Stomach (tissue), 9 donors: Measurements from ENCODE around the gene TRIML1. TPM values are rescaled to one million over a fixed set of nuclear protein-coding genes. Genes with fewer than 3 reads are reported as not detected.

Experiments used
- DNase-seq, 2 donors: peaks; one replicate each; pipeline versions ENCODE4 v3.0.0 to v3.0.0-alpha.2; 2013 to 2019
- H3K27ac ChIP-seq, 5 donors: fragments of 200-600 bp in 4 of 5; sonication (generic) in 4 of 5; one replicate each; pipeline ENCODE4 v1.5.1; 2013 to 2019; ENCODE audit warnings: mild to moderate bottlenecking in 1 of 5, moderate library complexity in 1 of 5
- H3K27me3 ChIP-seq, 3 donors: fragments of 200-600 bp; sonication (generic); one replicate each; pipeline ENCODE4 v1.5.1; 2017 to 2019; ENCODE audit warnings: mixed run types in 1 of 3
- H3K36me3 ChIP-seq, 4 donors: fragments of 200-600 bp; sonication (generic); 1 replicate in 3 of 4; 2 replicates in 1 of 4; pipeline ENCODE4 v1.5.1; 2016 to 2019
- H3K4me1 ChIP-seq, 4 donors: fragments of 200-600 bp; sonication (generic); one replicate each; pipeline ENCODE4 v1.5.1; 2016 to 2019
- H3K4me3 ChIP-seq, 4 donors: fragments of 200-600 bp; sonication (generic) in 3 of 4; one replicate each; pipeline ENCODE4 v1.5.1; 2016 to 2019; ENCODE audit warnings: mild to moderate bottlenecking in 1 of 4
- H3K9me3 ChIP-seq, 4 donors: fragments of 200-600 bp; sonication (generic); one replicate each; pipeline ENCODE4 v1.5.1; 2016 to 2019
- EP300 ChIP-seq: sonication (generic); formaldehyde crosslinking; IDR thresholded peaks from one replicate; pipeline ENCODE4 v1.6.1; 2017; ENCODE audit warnings: antibody characterized with exemption
- POLR2A ChIP-seq, 4 donors: fragments of 450-650 bp; IDR thresholded peaks; one replicate each; pipeline ENCODE4 v1.6.1; 2016; ENCODE audit warnings: antibody characterized with exemption in 4 of 4, control low read depth in 2 of 4, mild to moderate bottlenecking in 1 of 4, moderate library complexity in 1 of 4
- POLR2AphosphoS5 ChIP-seq, 3 donors: sonication (generic); formaldehyde crosslinking; IDR thresholded peaks; one replicate each; pipeline ENCODE4 v1.6.1; 2016; ENCODE audit warnings: antibody characterized with exemption in 3 of 3
- WGBS, 5 donors: extraction: QIAGEN DNeasy Blood & Tissue Kit in 3 of 5; methylation state at CpG; one replicate each; pipeline versions ENCODE4 v1.1.5 to v1.1.7; 2013 to 2018; 5-methylcytosine and 5-hydroxymethylcytosine counted together
- intact Hi-C: fragments of 100-400 bp; cut with DNase I; formaldehyde crosslinking; loops from one replicate; pipeline ENCODE4 v1.15.1; 2023; ENCODE audit warnings: low total_unique reads
- polyA plus RNA-seq, 3 donors: library from polyadenylated mRNA; stranded (reverse); fragments of 200-250 nt; gene quantifications; one replicate each; pipeline ENCODE4 v1.2.3, GENCODE V29; 2013
- total RNA-seq, 5 donors: library from RNA; depleted of rRNA; stranded (reverse); fragments of >200 nt; gene quantifications; one replicate each; pipeline versions ENCODE4 v1.1.0 to v1.2.3, GENCODE V29; 2014 to 2016
- TF ChIP-seq, protein P1 (sequence below), 7 experiments: fragments of 450-650 bp in 4 of 7; fragments of 200-600 bp in 3 of 7; sonication (generic) in 3 of 7; IDR thresholded peaks; one replicate each; pipeline ENCODE4 v1.5.1; 2016 to 2019; ENCODE audit warnings: antibody characterized with exemption in 7 of 7, control low read depth in 2 of 7, mild to moderate bottlenecking in 1 of 7
- donor health status: healthy with polysubstance abuse.
- donor health status: Bipolar disorder and iron deficiency.
- donor health status: healthy.

Gene TRIML1
- total and polyA plus RNA-seq, 8 donors: not detected

DNA sequence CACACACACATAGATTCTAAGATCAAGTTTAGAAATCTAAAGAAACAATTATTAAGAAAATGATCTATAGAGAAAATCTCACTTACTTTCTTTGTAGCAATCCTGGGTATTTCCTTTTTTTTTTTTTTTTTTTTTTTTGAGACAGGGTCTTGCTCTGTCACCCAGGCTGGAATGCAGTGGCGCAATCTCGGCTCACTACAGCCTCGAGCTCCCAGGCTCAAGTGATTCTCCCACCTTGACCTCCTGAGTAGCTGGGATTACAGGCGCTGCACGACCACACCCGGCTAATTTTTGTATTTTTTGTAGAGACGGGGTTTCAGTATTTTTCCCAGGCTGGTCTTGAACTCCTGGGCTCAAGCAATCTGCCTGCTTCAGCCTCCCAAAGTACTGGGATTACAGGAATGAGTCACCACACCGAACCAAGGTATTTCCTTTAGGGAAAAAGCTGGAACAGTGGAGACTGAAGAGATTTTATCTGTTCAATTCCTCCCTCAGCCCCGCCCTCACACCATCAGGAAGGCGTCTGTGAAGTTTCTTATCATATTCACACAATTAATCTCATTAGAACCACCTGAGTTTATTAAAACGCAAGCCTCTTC, 30.0 kb upstream of the TRIML1 start, which contains the start of gene TRIML2:
Gene TRIML2, minus strand, starts transcription at position 447 of the 599 bp plus-strand sequence. CDS start 4,235 bp downstream, outside the sequence.
- peaks cover 0 to 17% (median 4%) of the 10 kb centered on the region in 4 donors for H3K9me3 ChIP-seq
- no peak within 1 kb of the TSS for H3K27ac ChIP-seq
- H3K4me1 ChIP-seq: no peaks in the 10 kb centered on the region
- intact Hi-C loops: no loop called here
- no peaks in the 10 kb centered on the region for H3K36me3 ChIP-seq
- H3K4me3 ChIP-seq: no peak within 1 kb of the TSS
- 45 to 65% (median 54%) methylated on average over 11 of the region's 11 CpGs for WGBS, 5 donors
- DNase-seq: no peak
- TF ChIP-seq POLR2A (IDR thresholded peaks at IDR 0.05) (no peak), POLR2AphosphoS5 (IDR thresholded peaks at IDR 0.05) (no peak)
- no peaks in the 10 kb centered on the region for H3K27me3 ChIP-seq

DNA sequence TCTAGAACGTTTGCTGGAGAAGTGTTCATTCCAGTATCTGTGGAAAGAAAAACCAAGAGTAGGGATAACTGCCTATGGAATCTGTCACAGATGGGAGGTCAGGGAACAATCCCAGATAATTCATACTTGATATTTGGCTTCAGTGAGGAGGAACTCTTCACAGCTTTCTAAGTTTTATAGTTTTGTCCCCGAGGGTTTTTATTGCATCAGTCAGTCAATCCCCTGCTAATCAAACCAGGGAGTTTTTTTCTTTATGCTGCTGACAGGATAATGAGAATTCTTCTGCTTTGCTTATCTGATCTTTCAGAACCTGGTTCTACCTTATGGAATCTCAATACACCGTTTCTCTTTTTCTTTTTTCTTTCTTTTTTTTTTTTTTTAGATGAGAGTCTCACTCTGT, 29.2 kb upstream of the TRIML1 start:
- intact Hi-C loops: no loop called here
- peaks cover 0 to 17% (median 4%) of the 10 kb centered on the region in 4 donors for H3K9me3 ChIP-seq
- no peak overlapping the region for H3K4me3 ChIP-seq
- 44 to 54% (median 46%) methylated on average over 3 of the region's 3 CpGs for WGBS, 5 donors
- no peak overlapping the region for H3K27ac ChIP-seq
- no peaks in the 10 kb centered on the region for H3K4me1 ChIP-seq
- H3K36me3 ChIP-seq: no peaks in the 10 kb centered on the region
- no peak for TF ChIP-seq EP300
- TF ChIP-seq, protein P1, sequence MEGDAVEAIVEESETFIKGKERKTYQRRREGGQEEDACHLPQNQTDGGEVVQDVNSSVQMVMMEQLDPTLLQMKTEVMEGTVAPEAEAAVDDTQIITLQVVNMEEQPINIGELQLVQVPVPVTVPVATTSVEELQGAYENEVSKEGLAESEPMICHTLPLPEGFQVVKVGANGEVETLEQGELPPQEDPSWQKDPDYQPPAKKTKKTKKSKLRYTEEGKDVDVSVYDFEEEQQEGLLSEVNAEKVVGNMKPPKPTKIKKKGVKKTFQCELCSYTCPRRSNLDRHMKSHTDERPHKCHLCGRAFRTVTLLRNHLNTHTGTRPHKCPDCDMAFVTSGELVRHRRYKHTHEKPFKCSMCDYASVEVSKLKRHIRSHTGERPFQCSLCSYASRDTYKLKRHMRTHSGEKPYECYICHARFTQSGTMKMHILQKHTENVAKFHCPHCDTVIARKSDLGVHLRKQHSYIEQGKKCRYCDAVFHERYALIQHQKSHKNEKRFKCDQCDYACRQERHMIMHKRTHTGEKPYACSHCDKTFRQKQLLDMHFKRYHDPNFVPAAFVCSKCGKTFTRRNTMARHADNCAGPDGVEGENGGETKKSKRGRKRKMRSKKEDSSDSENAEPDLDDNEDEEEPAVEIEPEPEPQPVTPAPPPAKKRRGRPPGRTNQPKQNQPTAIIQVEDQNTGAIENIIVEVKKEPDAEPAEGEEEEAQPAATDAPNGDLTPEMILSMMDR (IDR thresholded peaks at IDR 0.05): no peak
- TF ChIP-seq POLR2AphosphoS5 (IDR thresholded peaks at IDR 0.05): no peak
- no peak for TF ChIP-seq POLR2A (IDR thresholded peaks at IDR 0.05)
- no peak for DNase-seq
- H3K27me3 ChIP-seq: no peaks in the 10 kb centered on the region

DNA sequence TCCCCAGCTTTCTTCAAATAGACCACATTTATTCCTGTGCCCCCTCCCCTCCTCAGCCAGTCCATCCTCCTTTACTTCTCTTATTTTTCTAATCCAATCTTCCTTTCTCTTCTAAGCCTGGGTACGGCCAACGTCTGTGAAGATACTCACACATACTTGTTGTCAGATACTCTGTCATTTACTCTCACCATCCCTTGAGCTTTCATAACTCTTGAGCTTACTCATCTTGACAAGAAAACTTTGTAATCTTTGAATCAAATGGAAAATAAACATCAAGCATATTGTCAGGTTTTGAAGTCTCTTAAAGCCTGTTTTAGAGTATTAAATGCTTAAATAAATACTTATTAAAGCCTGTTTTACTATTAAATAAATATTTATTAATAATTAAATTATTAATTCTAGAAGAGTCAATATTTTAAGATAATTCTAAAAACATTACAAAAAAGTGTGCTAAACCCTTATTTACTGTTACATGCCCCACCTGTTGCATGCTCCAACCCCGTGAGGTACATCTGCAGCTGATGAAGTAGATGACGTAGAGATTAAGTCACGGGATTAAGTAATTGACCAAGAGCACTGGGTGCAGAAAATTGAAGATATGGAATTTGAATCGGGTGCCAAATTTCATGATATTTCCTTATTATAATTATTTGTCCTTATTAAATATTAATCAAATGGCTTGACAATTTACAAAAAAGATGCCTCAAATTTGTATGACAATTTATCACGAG, 28.3 kb upstream of the TRIML1 start:
- H3K4me3 ChIP-seq: no peak overlapping the region
- TF ChIP-seq EP300: no peak
- TF ChIP-seq POLR2AphosphoS5 (IDR thresholded peaks at IDR 0.05): no peak
- TF ChIP-seq, protein P1 (IDR thresholded peaks at IDR 0.05): no peak
- TF ChIP-seq POLR2A (IDR thresholded peaks at IDR 0.05): no peak
- no peak overlapping the region for H3K27ac ChIP-seq
- WGBS, 5 donors: 60 to 74% (median 69%) methylated on average over 7 of the region's 7 CpGs
- intact Hi-C loops: no loop called here
- no peaks in the 10 kb centered on the region for H3K4me1 ChIP-seq
- H3K36me3 ChIP-seq: no peaks in the 10 kb centered on the region
- no peak for DNase-seq
- peaks cover 0 to 10% (median 4%) of the 10 kb centered on the region in 4 donors for H3K9me3 ChIP-seq
- no peaks in the 10 kb centered on the region for H3K27me3 ChIP-seq

DNA sequence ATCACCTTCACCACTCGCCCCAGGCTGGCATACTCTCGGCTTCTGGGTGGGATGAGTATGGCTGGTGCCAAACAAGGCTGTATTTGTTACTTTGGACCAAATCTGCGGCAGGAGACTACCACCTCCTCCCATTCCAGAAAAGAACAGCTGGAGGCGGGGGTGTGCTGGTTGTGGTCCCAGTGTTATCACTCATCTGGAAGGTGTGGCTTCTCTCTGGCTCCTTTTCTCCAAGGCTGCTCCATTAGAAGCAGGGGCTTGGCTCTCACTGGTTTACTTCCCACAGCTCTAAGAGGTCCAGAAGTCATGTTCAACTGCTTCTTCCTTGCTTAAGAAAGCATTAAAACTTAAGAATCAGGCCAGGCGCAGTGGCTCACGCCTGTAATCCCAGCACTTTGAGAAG, 27.3 kb upstream of the TRIML1 start:
- intact Hi-C loops: no loop called here
- DNase-seq: peak in 1 of 2 donors; percentile 14
- no peak overlapping the region for H3K4me3 ChIP-seq
- no peaks in the 10 kb centered on the region for H3K36me3 ChIP-seq
- no peaks in the 10 kb centered on the region for H3K4me1 ChIP-seq
- no peaks in the 10 kb centered on the region for H3K27me3 ChIP-seq
- no peak overlapping the region for H3K27ac ChIP-seq
- peaks cover 0 to 1% (median 0%) of the 10 kb centered on the region in 4 donors for H3K9me3 ChIP-seq
- WGBS, 5 donors: 70 to 83% (median 80%) methylated on average over 6 of the region's 6 CpGs
- TF ChIP-seq, protein P1 (IDR thresholded peaks at IDR 0.05): no peak
- no peak for TF ChIP-seq EP300
- no peak for TF ChIP-seq POLR2A (IDR thresholded peaks at IDR 0.05)
- TF ChIP-seq POLR2AphosphoS5 (IDR thresholded peaks at IDR 0.05): no peak

DNA sequence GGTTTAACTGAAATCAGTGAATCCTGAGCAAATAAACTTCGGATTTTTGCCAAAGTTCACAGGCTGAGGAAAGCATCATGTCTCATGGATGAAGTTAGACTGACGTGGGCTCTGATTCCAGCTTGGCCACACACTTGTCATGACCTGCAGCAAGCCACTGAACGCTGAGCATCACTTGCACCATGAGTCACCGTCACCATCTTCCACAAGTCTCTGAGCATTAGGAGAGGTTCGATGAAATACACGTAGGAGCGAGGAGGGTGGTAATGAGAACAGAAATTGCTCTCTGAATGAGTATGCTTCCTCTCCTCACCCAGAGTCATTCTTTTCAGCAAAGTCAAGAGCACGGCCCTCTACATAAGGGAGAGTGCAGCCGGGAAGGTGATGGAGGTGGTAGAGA, 26.1 kb upstream of the TRIML1 start:
- H3K36me3 ChIP-seq: no peaks in the 10 kb centered on the region
- H3K27me3 ChIP-seq: no peaks in the 10 kb centered on the region
- no peaks in the 10 kb centered on the region for H3K4me1 ChIP-seq
- TF ChIP-seq EP300 (no peak), POLR2A (IDR thresholded peaks at IDR 0.05) (no peak), POLR2AphosphoS5 (IDR thresholded peaks at IDR 0.05) (no peak)
- TF ChIP-seq, protein P1 (IDR thresholded peaks at IDR 0.05): no peak
- intact Hi-C loops: no loop called here
- H3K27ac ChIP-seq: no peak overlapping the region
- no peaks in the 10 kb centered on the region for H3K9me3 ChIP-seq
- WGBS, 5 donors: 78 to 88% (median 84%) methylated on average over 9 of the region's 9 CpGs
- no peak overlapping the region for H3K4me3 ChIP-seq
- DNase-seq: no peak
